ENCODE data around the gene MGME1. TPM values are rescaled to one million over a fixed set of nuclear protein-coding genes. Genes with fewer than 3 reads are reported as not detected.

Gene MGME1
- total and polyA plus RNA-seq, 2 of the 13 experiments (the other 11 are each of a cell fraction or from before 2014, with no cell fraction given) = 36.7 to 66.6 TPM

- TF ChIP-seq ZNF136 (CRISPR knock-in tag; IDR thresholded peaks at IDR 0.05; ENCODE audit: low read depth) (no peak), ZSCAN21 (CRISPR knock-in tag; IDR thresholded peaks at IDR 0.05; ENCODE audit: borderline replicate concordance) (no peak), ZNF724P (CRISPR knock-in tag; IDR thresholded peaks at IDR 0.05; ENCODE audit: borderline replicate concordance) (no peak), FLYWCH1 (CRISPR knock-in tag; IDR thresholded peaks at IDR 0.05) (no peak), ZFX (CRISPR knock-in tag; IDR thresholded peaks at IDR 0.05; ENCODE audit: low read depth) (0 out of 2 replicates have a peak, but pooled peaks have one; percentile 27), ZNF367 (CRISPR knock-in tag; IDR thresholded peaks at IDR 0.05; ENCODE audit: borderline replicate concordance) (no peak), SRF (IDR thresholded peaks at IDR 0.05; ENCODE audit: low read depth, low read length) (no peak), THAP11 (CRISPR knock-in tag; IDR thresholded peaks at IDR 0.05) (peak; percentile 37; the same call in 1 of the 2 replicates), KLF16 (CRISPR knock-in tag; IDR thresholded peaks at IDR 0.05) (no peak), RNF2 (conservative IDR thresholded peaks at IDR 0.05; ENCODE audit: low read depth) (peak; percentile 54; the same call in 1 of the 2 replicates), EP300 (IDR thresholded peaks at IDR 0.05; ENCODE audit: low read depth in 2 of 2, low read length in 2 of 2) (peak in 1 of 2 experiments; percentile 50; a peak in 1 of 4 replicates), EP300 (CRISPR knock-in tag; IDR thresholded peaks at IDR 0.05; ENCODE audit: borderline replicate concordance) (0 out of 2 replicates have a peak, but pooled peaks have one; percentile 40), ZNF780A (CRISPR knock-in tag; IDR thresholded peaks at IDR 0.05) (no peak), IRF9 (CRISPR knock-in tag; IDR thresholded peaks at IDR 0.05; ENCODE audit: borderline replicate concordance) (no peak), SPEN (CRISPR knock-in tag; IDR thresholded peaks at IDR 0.05; ENCODE audit: low read depth) (peak; percentile 61), ZKSCAN8 (CRISPR knock-in tag; IDR thresholded peaks at IDR 0.05; ENCODE audit: borderline replicate concordance) (no peak), RFXAP (CRISPR knock-in tag; IDR thresholded peaks at IDR 0.05; ENCODE audit: borderline replicate concordance) (no peak), BORCS8-MEF2B (CRISPR knock-in tag; IDR thresholded peaks at IDR 0.05) (peak; percentile 25; the same call in 1 of the 2 replicates), ZFP36L2 (CRISPR knock-in tag; IDR thresholded peaks at IDR 0.05) (no peak), RBFOX2 (IDR thresholded peaks at IDR 0.05; ENCODE audit: low read depth, low read length) (no peak)
- TF ChIP-seq, protein P1, sequence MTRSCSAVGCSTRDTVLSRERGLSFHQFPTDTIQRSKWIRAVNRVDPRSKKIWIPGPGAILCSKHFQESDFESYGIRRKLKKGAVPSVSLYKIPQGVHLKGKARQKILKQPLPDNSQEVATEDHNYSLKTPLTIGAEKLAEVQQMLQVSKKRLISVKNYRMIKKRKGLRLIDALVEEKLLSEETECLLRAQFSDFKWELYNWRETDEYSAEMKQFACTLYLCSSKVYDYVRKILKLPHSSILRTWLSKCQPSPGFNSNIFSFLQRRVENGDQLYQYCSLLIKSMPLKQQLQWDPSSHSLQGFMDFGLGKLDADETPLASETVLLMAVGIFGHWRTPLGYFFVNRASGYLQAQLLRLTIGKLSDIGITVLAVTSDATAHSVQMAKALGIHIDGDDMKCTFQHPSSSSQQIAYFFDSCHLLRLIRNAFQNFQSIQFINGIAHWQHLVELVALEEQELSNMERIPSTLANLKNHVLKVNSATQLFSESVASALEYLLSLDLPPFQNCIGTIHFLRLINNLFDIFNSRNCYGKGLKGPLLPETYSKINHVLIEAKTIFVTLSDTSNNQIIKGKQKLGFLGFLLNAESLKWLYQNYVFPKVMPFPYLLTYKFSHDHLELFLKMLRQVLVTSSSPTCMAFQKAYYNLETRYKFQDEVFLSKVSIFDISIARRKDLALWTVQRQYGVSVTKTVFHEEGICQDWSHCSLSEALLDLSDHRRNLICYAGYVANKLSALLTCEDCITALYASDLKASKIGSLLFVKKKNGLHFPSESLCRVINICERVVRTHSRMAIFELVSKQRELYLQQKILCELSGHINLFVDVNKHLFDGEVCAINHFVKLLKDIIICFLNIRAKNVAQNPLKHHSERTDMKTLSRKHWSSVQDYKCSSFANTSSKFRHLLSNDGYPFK (CRISPR knock-in tag; IDR thresholded peaks at IDR 0.05; ENCODE audit: borderline replicate concordance) = no peak
- TF ChIP-seq, protein P2, sequence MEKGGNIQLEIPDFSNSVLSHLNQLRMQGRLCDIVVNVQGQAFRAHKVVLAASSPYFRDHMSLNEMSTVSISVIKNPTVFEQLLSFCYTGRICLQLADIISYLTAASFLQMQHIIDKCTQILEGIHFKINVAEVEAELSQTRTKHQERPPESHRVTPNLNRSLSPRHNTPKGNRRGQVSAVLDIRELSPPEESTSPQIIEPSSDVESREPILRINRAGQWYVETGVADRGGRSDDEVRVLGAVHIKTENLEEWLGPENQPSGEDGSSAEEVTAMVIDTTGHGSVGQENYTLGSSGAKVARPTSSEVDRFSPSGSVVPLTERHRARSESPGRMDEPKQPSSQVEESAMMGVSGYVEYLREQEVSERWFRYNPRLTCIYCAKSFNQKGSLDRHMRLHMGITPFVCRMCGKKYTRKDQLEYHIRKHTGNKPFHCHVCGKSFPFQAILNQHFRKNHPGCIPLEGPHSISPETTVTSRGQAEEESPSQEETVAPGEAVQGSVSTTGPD (CRISPR knock-in tag; IDR thresholded peaks at IDR 0.05) = peak; percentile 89; the same call in 1 of the 2 replicates
- TF ChIP-seq, protein P3, sequence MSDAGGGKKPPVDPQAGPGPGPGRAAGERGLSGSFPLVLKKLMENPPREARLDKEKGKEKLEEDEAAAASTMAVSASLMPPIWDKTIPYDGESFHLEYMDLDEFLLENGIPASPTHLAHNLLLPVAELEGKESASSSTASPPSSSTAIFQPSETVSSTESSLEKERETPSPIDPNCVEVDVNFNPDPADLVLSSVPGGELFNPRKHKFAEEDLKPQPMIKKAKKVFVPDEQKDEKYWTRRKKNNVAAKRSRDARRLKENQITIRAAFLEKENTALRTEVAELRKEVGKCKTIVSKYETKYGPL (CRISPR knock-in tag; IDR thresholded peaks at IDR 0.05) = no peak
These were observed 32.5 kb downstream of the MGME1 start (continued) for GRCh38 chr20:18001131-18001921.

Data from HepG2 (cell line).